Amygdala (tissue), 56 donors: ENCODE data around the gene ZNF263.

Source experiments
- DNase-seq, 56 donors: peaks; one replicate each; lab custom pipeline; 2025; lab: John Stamatoyannopoulos, UW

ZNF263 gene

GRCh38 chr16:3317315-3317999, 34.2 kb downstream of the ZNF263 start:
- DNase-seq = no peak

- DNase-seq = no peak
These were observed 38.5 kb downstream of the ZNF263 start for GRCh38 chr16:3321816-3322215.

GRCh38 chr16:3327514-3327913, 44.2 kb downstream of the ZNF263 start:
- no peak for DNase-seq

- no peak for DNase-seq
These were observed 44.8 kb downstream of the ZNF263 start for GRCh38 chr16:3328104-3328503.

- no peak for DNase-seq
These were observed 45.4 kb downstream of the ZNF263 start for GRCh38 chr16:3328643-3329042.
